Uterus (tissue), 4 donors: ENCODE results near the gene TMCO4. TPM values are rescaled to one million over a fixed set of nuclear protein-coding genes. Genes with fewer than 3 reads are reported as not detected.

Experiments
- DNase-seq, 2 donors: peaks; one replicate each; pipeline ENCODE4 v3.0.0-alpha.2; 2019 to 2020
- H3K27ac ChIP-seq, 2 donors: fragments of 200-600 bp; sonication (generic); 1 replicate in 1 of 2; 2 replicates in 1 of 2; pipeline ENCODE4 v1.5.1; 2016 to 2018
- H3K27me3 ChIP-seq, 2 donors: fragments of 200-600 bp; sonication (generic); one replicate each; pipeline ENCODE4 v1.5.1; 2018 to 2019; ENCODE audit warnings: control low read depth in 1 of 2
- H3K36me3 ChIP-seq, 2 donors: fragments of 200-600 bp; sonication (generic); one replicate each; pipeline ENCODE4 v1.5.1; 2019; ENCODE audit warnings: control low read depth in 1 of 2
- H3K4me1 ChIP-seq, 2 donors: fragments of 200-600 bp; sonication (generic); one replicate each; pipeline ENCODE4 v1.5.1; 2018 to 2019; ENCODE audit warnings: control low read depth in 1 of 2
- H3K4me3 ChIP-seq, 2 donors: fragments of 200-600 bp; sonication (generic); 1 replicate in 1 of 2; 2 replicates in 1 of 2; pipeline ENCODE4 v1.5.1; 2018 to 2019; ENCODE audit warnings: mild to moderate bottlenecking in 1 of 2
- H3K9me3 ChIP-seq, 2 donors: fragments of 200-600 bp; sonication (generic); one replicate each; pipeline ENCODE4 v1.5.1; 2019; ENCODE audit warnings: control low read depth in 1 of 2
- POLR2A ChIP-seq, 2 donors: fragments of 450-650 bp; IDR thresholded peaks; one replicate each; pipeline ENCODE4 v1.6.1; 2016; ENCODE audit warnings: antibody characterized with exemption in 2 of 2, mild to moderate bottlenecking in 1 of 2, moderate library complexity in 1 of 2
- intact Hi-C: fragments of 100-400 bp; cut with DNase I; formaldehyde crosslinking; loops from one replicate; pipeline ENCODE4 v1.15.1; 2023; ENCODE audit warnings: low total_unique reads
- total RNA-seq, 4 donors: library from RNA; depleted of rRNA in 3 of 4; stranded (reverse); fragments of >200 nt in 3 of 4; gene quantifications; one replicate each; pipeline versions ENCODE4 v1.1.0 to v1.2.4, GENCODE V29; 2014 to 2023
- TF ChIP-seq, protein P1 (sequence below), 4 experiments: fragments of 200-600 bp in 2 of 4; fragments of 450-650 bp in 2 of 4; sonication (generic) in 2 of 4; IDR thresholded peaks; one replicate each; pipeline ENCODE4 v1.5.1; 2016 to 2019; ENCODE audit warnings: antibody characterized with exemption in 4 of 4, mild to moderate bottlenecking in 2 of 4, moderate library complexity in 1 of 4
- donor health status: DM: yes; HTN: yes; CAD: no.

The TMCO4 gene
- total RNA-seq, 4 donors from 2014 or later, result 11.8 to 41.2 (median 21.8) TPM

DNA sequence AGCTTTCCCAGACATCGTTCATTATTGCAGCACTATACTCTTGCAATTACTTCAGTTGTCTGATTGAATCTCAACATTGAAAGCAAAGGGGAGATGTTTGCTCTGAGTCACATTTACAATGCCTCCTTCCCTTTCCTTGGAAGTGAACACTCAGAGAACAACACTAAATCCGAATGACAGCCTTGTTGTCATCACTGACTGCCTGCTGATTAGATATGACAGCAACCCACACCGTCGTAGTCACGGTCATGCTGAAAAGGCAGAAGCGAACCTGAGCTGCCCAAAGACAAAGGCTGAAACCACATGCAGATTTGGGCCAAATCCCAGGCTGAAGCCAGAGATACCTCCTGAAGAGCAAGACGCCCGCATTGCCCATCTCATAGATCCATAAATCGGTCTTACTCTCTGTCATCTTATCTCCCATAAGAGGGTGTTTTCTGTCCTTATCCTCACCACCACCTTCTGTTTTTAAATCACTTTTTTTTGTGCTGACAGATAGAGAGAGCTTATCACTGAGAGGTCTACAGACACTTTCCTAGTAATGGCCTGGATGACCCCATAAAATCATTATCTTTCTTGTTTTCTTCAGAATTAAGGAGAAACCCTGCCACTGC is 47.5 kb downstream of the TMCO4 start:
- Histone ChIP-seq H3K27me3 (no peaks in the 10 kb centered on the region), H3K36me3 (no peaks in the 10 kb centered on the region), H3K27ac (no peak overlapping the region), H3K9me3 (no peaks in the 10 kb centered on the region), H3K4me1 (no peaks in the 10 kb centered on the region), H3K4me3 (no peak overlapping the region)
- TF ChIP-seq POLR2A (IDR thresholded peaks at IDR 0.05), result no peak
- TF ChIP-seq, protein P1, sequence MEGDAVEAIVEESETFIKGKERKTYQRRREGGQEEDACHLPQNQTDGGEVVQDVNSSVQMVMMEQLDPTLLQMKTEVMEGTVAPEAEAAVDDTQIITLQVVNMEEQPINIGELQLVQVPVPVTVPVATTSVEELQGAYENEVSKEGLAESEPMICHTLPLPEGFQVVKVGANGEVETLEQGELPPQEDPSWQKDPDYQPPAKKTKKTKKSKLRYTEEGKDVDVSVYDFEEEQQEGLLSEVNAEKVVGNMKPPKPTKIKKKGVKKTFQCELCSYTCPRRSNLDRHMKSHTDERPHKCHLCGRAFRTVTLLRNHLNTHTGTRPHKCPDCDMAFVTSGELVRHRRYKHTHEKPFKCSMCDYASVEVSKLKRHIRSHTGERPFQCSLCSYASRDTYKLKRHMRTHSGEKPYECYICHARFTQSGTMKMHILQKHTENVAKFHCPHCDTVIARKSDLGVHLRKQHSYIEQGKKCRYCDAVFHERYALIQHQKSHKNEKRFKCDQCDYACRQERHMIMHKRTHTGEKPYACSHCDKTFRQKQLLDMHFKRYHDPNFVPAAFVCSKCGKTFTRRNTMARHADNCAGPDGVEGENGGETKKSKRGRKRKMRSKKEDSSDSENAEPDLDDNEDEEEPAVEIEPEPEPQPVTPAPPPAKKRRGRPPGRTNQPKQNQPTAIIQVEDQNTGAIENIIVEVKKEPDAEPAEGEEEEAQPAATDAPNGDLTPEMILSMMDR (IDR thresholded peaks at IDR 0.05), result no peak
- DNase-seq, result no peak
- intact Hi-C loops, result no loop called here

DNA sequence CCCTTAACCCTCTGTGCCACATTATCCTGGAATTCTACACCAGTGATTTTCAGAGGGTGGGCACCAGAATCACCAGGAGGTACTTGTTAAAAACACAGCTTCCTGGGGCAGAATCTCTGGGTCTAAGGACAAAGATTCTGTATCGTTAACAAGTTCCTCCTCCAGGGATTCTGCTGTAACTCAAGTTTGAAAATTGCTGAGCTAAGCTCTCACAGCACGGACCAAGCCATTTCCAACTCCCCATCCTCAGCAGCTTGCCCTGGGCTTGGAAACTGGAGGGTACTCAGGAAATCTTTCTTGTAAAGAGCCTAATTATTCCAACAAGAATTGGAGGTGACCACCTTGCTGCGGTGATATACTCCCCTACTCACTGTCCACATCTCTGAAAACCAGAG is 48.8 kb downstream of the TMCO4 start:
- TF ChIP-seq, protein P1 (IDR thresholded peaks at IDR 0.05), result no peak
- no peak for TF ChIP-seq POLR2A (IDR thresholded peaks at IDR 0.05)
- intact Hi-C loops, result no loop called here
- no peak for DNase-seq
- no peak overlapping the region for H3K27ac ChIP-seq
- no peak overlapping the region for H3K4me3 ChIP-seq
- H3K27me3 ChIP-seq, result no peaks in the 10 kb centered on the region
- no peaks in the 10 kb centered on the region for H3K36me3 ChIP-seq
- no peaks in the 10 kb centered on the region for H3K4me1 ChIP-seq
- H3K9me3 ChIP-seq, result no peaks in the 10 kb centered on the region

DNA sequence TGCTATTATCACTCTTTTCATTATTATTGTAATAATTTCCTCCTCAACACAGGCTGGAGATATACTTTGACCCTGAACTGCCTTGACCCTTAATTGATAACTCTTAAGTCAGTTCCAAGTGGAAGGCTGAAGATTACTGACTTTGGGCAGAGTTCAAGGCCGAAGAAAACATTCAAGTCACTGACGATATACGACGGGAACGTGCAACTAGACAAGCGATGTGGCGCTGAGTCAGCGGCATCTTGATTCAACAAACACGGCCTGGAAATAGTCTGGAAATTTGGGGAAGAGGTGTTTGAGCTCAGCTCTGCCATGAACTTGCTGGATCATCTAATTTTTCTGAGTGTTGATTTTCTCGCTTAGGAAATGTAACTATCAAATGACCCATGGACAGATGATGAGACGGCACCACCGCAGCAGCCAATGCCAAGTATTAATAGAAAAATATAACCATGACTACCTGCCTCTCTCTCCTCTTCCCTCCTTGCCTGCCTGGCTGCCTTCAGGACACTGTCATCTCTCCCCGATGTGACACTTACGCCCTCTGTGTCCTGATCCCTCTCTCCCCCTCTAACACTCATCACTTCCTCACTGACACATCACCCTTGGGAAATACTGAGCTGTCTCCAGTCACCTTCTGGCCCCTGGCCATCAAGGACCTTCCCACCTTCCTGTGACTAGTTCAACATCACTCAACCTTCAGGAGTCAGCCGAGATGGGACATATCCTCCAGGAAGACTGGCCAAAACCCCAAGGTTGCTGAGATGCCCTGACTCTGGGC is 49.4 kb downstream of the TMCO4 start:
- Histone ChIP-seq H3K27me3 (no peaks in the 10 kb centered on the region), H3K36me3 (no peaks in the 10 kb centered on the region), H3K4me3 (no peak overlapping the region), H3K9me3 (no peaks in the 10 kb centered on the region), H3K4me1 (no peaks in the 10 kb centered on the region), H3K27ac (no peak overlapping the region)
- TF ChIP-seq, protein P1 (IDR thresholded peaks at IDR 0.05), result no peak
- no peak for TF ChIP-seq POLR2A (IDR thresholded peaks at IDR 0.05)
- intact Hi-C loops, result no loop called here
- DNase-seq, result no peak

DNA sequence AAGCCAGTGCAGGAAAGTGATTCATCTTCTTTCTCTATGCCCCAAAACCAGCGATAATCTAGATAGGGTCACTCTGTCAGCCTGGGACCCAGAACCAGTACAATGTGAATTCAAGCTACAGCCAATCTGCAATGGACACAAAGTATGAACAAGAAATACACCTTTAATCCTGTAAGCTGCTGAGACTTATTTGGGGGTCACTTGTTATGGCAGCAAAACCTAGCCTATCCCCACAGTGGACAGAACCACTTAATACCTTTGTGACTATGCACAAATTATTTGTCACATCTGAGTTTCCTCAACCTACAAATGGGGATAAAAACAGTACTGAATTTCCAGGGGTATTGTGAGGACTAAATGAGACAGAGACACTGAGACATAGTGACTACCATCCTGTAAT is 50.0 kb downstream of the TMCO4 start:
- Histone ChIP-seq H3K4me3 (no peak overlapping the region), H3K4me1 (no peaks in the 10 kb centered on the region), H3K36me3 (no peaks in the 10 kb centered on the region), H3K27ac (no peak overlapping the region), H3K27me3 (no peaks in the 10 kb centered on the region), H3K9me3 (no peaks in the 10 kb centered on the region)
- TF ChIP-seq, protein P1 (IDR thresholded peaks at IDR 0.05), result no peak
- intact Hi-C loops, result no loop called here
- no peak for DNase-seq

DNA sequence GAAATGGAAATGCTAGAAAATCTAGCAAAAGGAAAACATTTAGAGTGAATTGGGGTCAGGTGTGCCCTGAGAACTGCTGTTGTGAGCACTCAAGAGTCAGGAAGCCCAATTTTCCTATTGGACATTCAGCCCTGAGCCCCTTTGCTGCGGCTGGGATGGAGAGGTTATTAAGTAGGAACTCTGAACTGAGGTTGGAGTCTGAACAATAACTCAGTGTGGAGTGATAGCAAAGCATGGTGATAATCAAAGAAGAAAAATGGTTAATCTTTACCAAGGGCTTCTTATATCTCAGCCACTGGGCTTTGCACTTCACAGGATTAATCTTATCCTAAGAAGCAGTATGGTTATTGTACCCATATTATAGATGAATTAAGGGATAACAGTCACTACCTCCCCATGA is 52.0 kb downstream of the TMCO4 start:
- H3K4me3 ChIP-seq, result no peak overlapping the region
- no peaks in the 10 kb centered on the region for H3K4me1 ChIP-seq
- TF ChIP-seq, protein P1 (IDR thresholded peaks at IDR 0.05), result no peak
- TF ChIP-seq POLR2A (IDR thresholded peaks at IDR 0.05), result no peak
- H3K36me3 ChIP-seq, result no peaks in the 10 kb centered on the region
- no peak overlapping the region for H3K27ac ChIP-seq
- H3K9me3 ChIP-seq, result no peaks in the 10 kb centered on the region
- no peak for DNase-seq
- intact Hi-C loops, result no loop called here
- no peaks in the 10 kb centered on the region for H3K27me3 ChIP-seq
